AG04450 (cell line): ENCODE measurements around the gene SELENOK. TPM values are rescaled to one million over a fixed set of nuclear protein-coding genes. Genes with fewer than 3 reads are reported as not detected.
A peak's percentile ranks its signal among the peaks of the same experiment; 100 is the strongest.

Source experiments
- CTCF ChIA-PET: fragments of 300-600, 350-600 bp; formaldehyde crosslinking; extraction: SDS; loops from one replicate; lab custom pipeline; 2022; ENCODE audit warnings: antibody characterized with exemption, inconsistent platforms; lab: Charles Lee
- POLR2A ChIA-PET: fragments of 350-600 bp; formaldehyde crosslinking; extraction: SDS; loops from one replicate; lab custom pipeline; 2021; ENCODE audit warnings: antibody characterized with exemption, inconsistent platforms; lab: Yijun Ruan, JAX
- DNase-seq: peaks from one replicate; pipeline ENCODE4 v3.0.0-alpha.2; 2011; ENCODE audit warnings: low read depth, low spot score
- H3K27ac ChIP-seq: one replicate; pipeline ENCODE4 v1.5.1; 2012; ENCODE audit warnings: low read depth, low read length, control low read depth
- H3K27me3 ChIP-seq: one replicate; pipeline ENCODE4 v1.6.0; 2012; ENCODE audit warnings: low read length; ENCODE audit not compliant: control insufficient read depth, insufficient read depth
- H3K4me3 ChIP-seq: 2 replicates; pipeline ENCODE4 v1.5.1; 2011; ENCODE audit warnings: mild to moderate bottlenecking, low read depth, low read length, control low read depth
- H3K9me3 ChIP-seq: 2 replicates; pipeline ENCODE4 v1.5.1; 2012; ENCODE audit warnings: low read length; ENCODE audit not compliant: control insufficient read depth, insufficient read depth
- polyA plus RNA-seq: library from polyadenylated mRNA; depleted of rRNA; stranded (reverse); fragments of >200 nt; gene quantifications from 2 replicates; pipeline ENCODE4 v1.2.3, GENCODE V29; 2011
- TF ChIP-seq, protein P1 (sequence below): IDR thresholded peaks from 2 replicates; pipeline ENCODE4 v1.5.1; 2011; ENCODE audit warnings: low read depth, low read length, control low read depth, inconsistent platforms

SELENOK gene
- polyA plus RNA-seq, 1 experiment, result 58.5 TPM

DNA sequence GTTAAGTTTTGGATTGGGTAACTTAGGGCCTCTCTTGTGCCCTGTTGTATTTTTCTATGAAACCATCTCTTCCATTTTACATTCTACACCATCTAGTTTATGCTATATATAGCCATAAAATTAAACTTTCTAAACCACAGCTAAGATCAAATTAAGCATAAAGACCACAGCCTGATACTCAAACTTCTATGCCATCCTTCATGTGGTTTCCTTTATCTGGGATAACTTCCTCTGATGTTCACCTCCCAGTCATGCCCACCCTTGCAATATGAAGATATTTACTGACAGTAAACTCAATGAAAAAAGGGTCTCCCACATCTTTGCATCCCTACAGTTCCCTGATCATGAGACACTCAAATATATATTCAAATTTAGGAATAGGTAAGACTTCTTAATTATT, 4.2 kb downstream of the SELENOK start:
- TF ChIP-seq, protein P1, sequence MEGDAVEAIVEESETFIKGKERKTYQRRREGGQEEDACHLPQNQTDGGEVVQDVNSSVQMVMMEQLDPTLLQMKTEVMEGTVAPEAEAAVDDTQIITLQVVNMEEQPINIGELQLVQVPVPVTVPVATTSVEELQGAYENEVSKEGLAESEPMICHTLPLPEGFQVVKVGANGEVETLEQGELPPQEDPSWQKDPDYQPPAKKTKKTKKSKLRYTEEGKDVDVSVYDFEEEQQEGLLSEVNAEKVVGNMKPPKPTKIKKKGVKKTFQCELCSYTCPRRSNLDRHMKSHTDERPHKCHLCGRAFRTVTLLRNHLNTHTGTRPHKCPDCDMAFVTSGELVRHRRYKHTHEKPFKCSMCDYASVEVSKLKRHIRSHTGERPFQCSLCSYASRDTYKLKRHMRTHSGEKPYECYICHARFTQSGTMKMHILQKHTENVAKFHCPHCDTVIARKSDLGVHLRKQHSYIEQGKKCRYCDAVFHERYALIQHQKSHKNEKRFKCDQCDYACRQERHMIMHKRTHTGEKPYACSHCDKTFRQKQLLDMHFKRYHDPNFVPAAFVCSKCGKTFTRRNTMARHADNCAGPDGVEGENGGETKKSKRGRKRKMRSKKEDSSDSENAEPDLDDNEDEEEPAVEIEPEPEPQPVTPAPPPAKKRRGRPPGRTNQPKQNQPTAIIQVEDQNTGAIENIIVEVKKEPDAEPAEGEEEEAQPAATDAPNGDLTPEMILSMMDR, result no peak
- no peak for DNase-seq
- Histone ChIP-seq H3K4me3 (no peak overlapping the region), H3K27ac (no peak overlapping the region), H3K27me3 (no peaks in the 10 kb centered on the region), H3K9me3 (no peaks in the 10 kb centered on the region)
- ChIA-PET CTCF (no interaction called here), POLR2A (no interaction called here)

DNA sequence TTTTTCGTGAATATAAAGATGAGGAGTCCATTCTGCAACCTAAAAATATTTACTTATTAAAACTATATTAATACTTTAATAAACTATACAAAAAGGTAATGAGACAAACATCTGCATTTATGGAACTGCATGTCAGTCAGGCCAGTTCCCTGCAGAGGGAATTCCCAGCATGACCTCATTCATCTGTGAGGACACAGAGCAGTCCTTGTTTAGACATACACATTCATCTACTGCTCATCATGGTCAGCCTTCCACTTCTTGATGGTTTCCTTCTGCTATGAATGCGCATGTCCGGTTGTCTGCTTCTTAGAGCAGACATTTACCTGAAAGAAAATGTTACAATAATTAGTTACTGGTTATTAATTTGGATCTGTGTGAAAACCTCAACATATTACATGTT, 6.4 kb downstream of the SELENOK start:
- ChIA-PET CTCF (no interaction called here), POLR2A (no interaction called here)

DNA sequence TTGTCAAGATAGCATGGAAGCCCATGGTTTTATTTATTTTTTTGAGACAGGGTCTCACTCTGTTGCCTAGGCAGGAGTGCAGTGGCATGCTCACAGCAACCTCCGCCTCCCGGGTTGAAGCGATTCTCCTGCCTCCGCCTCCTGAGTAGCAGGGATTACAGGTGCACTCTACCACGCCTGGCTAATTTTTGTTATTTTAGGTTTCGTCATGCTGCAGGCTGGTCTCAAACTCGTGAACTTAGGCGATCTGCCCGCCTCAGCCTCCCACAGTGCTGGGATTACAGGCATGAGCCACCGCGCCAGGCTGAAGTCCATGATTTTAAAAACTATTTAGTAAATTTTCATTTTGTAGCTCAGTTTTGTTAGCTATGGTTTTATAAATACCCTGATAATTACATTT, 7.0 kb downstream of the SELENOK start:
- CTCF ChIA-PET, result no interaction called here
- POLR2A ChIA-PET, result no interaction called here
- TF ChIP-seq, protein P1, result no peak
- H3K27ac ChIP-seq, result no peak overlapping the region
- no peak overlapping the region for H3K4me3 ChIP-seq
- H3K27me3 ChIP-seq, result no peaks in the 10 kb centered on the region
- DNase-seq, result no peak
- H3K9me3 ChIP-seq, result no peaks in the 10 kb centered on the region; the same call in 1 of the 2 replicates

More for the DNA sequence above, 6.4 kb downstream of the SELENOK start:
- Histone ChIP-seq H3K4me3 (no peak overlapping the region), H3K27me3 (no peaks in the 10 kb centered on the region), H3K27ac (no peak overlapping the region), H3K9me3 (no peaks in the 10 kb centered on the region; the same call in 1 of the 2 replicates)
- DNase-seq, result no peak
- TF ChIP-seq, protein P1, result no peak

DNA sequence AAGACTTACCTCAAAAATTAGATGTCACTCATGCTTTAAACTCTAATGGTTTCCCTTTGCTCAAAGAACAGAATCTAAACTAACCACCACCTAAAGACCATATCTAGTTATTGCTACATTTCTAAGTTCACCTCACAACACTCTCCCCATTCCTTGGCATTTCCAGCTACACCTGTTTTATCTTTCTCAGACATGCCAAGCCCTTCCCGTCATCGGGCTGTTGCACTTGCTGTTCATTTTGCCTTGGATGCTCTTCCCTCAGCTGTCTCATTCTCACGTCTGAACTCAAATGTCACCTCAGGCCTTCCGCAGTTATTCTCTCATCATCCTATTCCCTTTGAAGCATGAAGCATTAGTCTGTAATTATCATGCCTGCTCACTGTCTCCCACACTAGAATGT, 8.7 kb downstream of the SELENOK start:
- no peak for DNase-seq
- Histone ChIP-seq H3K9me3 (no peaks in the 10 kb centered on the region; the same call in 1 of the 2 replicates), H3K4me3 (no peak overlapping the region), H3K27ac (no peak overlapping the region), H3K27me3 (no peaks in the 10 kb centered on the region)
- ChIA-PET CTCF (no interaction called here), POLR2A (no interaction called here)
- TF ChIP-seq, protein P1, result no peak

DNA sequence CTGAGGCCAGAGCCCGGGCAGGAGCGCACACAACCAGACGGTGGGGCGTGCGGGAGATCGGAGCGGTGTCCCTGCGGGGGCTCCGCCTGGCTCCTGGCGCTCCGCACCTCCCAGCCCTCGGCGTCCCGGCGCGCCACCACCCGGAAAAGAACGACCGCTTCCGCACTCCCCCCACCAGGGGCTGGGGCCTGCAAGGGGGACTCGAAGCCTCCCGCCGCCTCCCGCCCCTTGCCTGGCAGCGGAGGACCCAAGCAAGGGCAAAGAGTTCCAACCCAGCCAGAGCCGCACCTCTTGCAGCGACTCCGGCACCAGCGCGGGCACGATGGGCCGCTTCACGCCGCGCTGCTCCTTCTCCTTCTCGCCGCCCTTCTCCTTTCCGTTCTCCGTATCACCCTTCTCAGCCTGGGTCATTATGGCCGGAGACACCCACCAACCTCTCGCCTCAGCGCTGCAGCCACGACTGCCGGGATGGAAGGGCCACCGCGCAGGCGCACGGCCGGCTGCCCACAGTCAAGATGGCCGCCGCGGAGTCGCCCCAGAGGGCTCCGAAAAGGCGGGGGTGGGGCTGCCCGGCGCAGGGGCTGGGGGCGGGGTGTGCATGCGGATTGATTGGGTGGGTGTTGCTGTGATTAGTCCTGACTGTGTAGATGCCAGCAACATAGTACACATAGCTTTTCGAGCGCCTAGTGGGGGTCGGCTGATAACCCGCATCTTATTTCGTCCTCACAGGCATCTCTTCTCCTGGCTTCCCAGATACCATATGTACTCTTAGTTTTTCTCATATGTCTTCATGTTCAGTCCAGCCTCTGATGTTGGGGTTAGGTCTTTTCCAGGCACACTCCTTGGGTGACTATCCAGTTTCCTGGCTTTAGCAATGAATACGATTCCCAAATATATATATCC, 9.7 kb downstream of the SELENOK start, which contains the start of gene ACTR8:
Gene ACTR8 (minus strand): TSS at position 462 of the 903 bp plus-strand sequence. CDS start 51 bp downstream, at position 411.
- Histone ChIP-seq H3K4me3 (peak within 1 kb of the TSS; percentile 91), H3K9me3 (no peaks in the 10 kb centered on the region; the same call in 1 of the 2 replicates), H3K27me3 (no peaks in the 10 kb centered on the region), H3K27ac (peak within 1 kb of the TSS; percentile 82)
- DNase-seq, result peak; percentile 61
- TF ChIP-seq, protein P1, result peak; percentile 16; the same call in 1 of the 2 replicates
- CTCF ChIA-PET, result interaction anchor here (1.2 to 1.9 kb wide), 2 partner anchors 57 to 582 kb away, joined by 3 to 6 read pairs; no protein-coding TSS in a partner anchor
- POLR2A ChIA-PET, result interaction anchor here (1.2 to 2.7 kb wide), 2 partner anchors 10 to 534 kb away, joined by 3 to 16 read pairs; partner anchors contain the start of gene SELENOK
